H9 (cell line): ENCODE results near the gene ZFP36L1. TPM values are rescaled to one million over a fixed set of nuclear protein-coding genes. Genes with fewer than 3 reads are reported as not detected.

Experiments used
- DNase-seq: peaks from one replicate; pipeline ENCODE4 v3.0.0-alpha.2; 2017
- H2AFZ ChIP-seq: one replicate; pipeline ENCODE4 v1.6.1; 2013; ENCODE audit warnings: mild to moderate bottlenecking, low read length, control low read depth, moderate library complexity
- H2AK5ac ChIP-seq: 2 replicates; pipeline ENCODE4 v1.6.1; 2013; ENCODE audit warnings: low read length, control low read depth, mixed read lengths; ENCODE audit not compliant: insufficient read length
- H2BK120ac ChIP-seq: one replicate; pipeline ENCODE4 v1.6.1; 2013; ENCODE audit warnings: low read depth, mild to moderate bottlenecking, low read length, control low read depth, inconsistent platforms; ENCODE audit not compliant: poor library complexity, severe bottlenecking
- H2BK12ac ChIP-seq: 2 replicates; pipeline ENCODE4 v1.6.1; 2013; ENCODE audit warnings: low read length, control low read depth, mixed read lengths, low read depth; ENCODE audit not compliant: insufficient read length
- H2BK15ac ChIP-seq: 2 replicates; pipeline ENCODE4 v1.6.1; 2013; ENCODE audit warnings: low read depth, low read length, control low read depth
- H2BK20ac ChIP-seq: one replicate; pipeline ENCODE4 v1.6.1; 2013; ENCODE audit warnings: low read depth, mild to moderate bottlenecking, low read length, control low read depth, inconsistent platforms; ENCODE audit not compliant: poor library complexity, severe bottlenecking
- H2BK5ac ChIP-seq: 2 replicates; pipeline ENCODE4 v1.6.1; 2013; ENCODE audit warnings: low read length, control low read depth, mixed read lengths; ENCODE audit not compliant: insufficient read length
- H3K14ac ChIP-seq: 2 replicates; pipeline ENCODE4 v1.6.1; 2013; ENCODE audit warnings: low read length, control low read depth; ENCODE audit not compliant: insufficient read depth
- H3K18ac ChIP-seq: 2 replicates; pipeline ENCODE4 v1.6.1; 2013; ENCODE audit warnings: low read depth, mild to moderate bottlenecking, mixed read lengths, low read length, control low read depth; ENCODE audit not compliant: insufficient read length
- H3K23ac ChIP-seq: 2 replicates; pipeline ENCODE4 v1.6.1; 2013; ENCODE audit warnings: low read length, control low read depth, mixed read lengths, low read depth; ENCODE audit not compliant: insufficient read length
- H3K23me2 ChIP-seq: 2 replicates; pipeline ENCODE4 v1.6.1; 2013; ENCODE audit warnings: low read depth, mild to moderate bottlenecking, mixed read lengths, low read length, control low read depth; ENCODE audit not compliant: insufficient read length, poor library complexity, severe bottlenecking
- H3K27ac ChIP-seq: 2 replicates; pipeline ENCODE4 v1.5.1; 2013; ENCODE audit warnings: low read length, control low read depth, mixed read lengths, low read depth; ENCODE audit not compliant: insufficient read length
- H3K27me3 ChIP-seq: 2 replicates; pipeline ENCODE4 v1.6.1; 2013; ENCODE audit warnings: low read length, control low read depth, inconsistent platforms; ENCODE audit not compliant: insufficient read depth
- H3K4ac ChIP-seq: 2 replicates; pipeline ENCODE4 v1.6.1; 2013; ENCODE audit warnings: low read depth, mild to moderate bottlenecking, control low read depth, inconsistent platforms, low read length, moderate library complexity
- H3K4me1 ChIP-seq: 2 replicates; pipeline ENCODE4 v1.6.1; 2013; ENCODE audit warnings: low read length, control low read depth, inconsistent platforms; ENCODE audit not compliant: insufficient read depth
- H3K4me2 ChIP-seq: 2 replicates; pipeline ENCODE4 v1.6.1; 2013; ENCODE audit warnings: low read length, control low read depth, mixed read lengths; ENCODE audit not compliant: insufficient read length, insufficient read depth
- H3K56ac ChIP-seq: 2 replicates; pipeline ENCODE4 v1.6.1; 2013; ENCODE audit warnings: low read depth, mild to moderate bottlenecking, mixed read lengths, low read length, control low read depth; ENCODE audit not compliant: insufficient read length
- H3K79me1 ChIP-seq: 2 replicates; pipeline ENCODE4 v1.6.1; 2013; ENCODE audit warnings: low read depth, mild to moderate bottlenecking, moderate library complexity, low read length, control low read depth, inconsistent platforms; ENCODE audit not compliant: insufficient read depth, poor library complexity, severe bottlenecking
- H3K79me2 ChIP-seq: 2 replicates; pipeline ENCODE4 v1.6.1; 2013; ENCODE audit warnings: low read length, control low read depth, inconsistent platforms; ENCODE audit not compliant: insufficient read depth
- H3K9ac ChIP-seq: 2 replicates; pipeline ENCODE4 v1.6.1; 2013; ENCODE audit warnings: low read length, control low read depth, mixed read lengths; ENCODE audit not compliant: insufficient read length; ENCODE audit errors: extremely low read depth
- H3K9me3 ChIP-seq: one replicate; pipeline ENCODE4 v1.6.1; 2013; ENCODE audit warnings: low read depth, low read length, inconsistent platforms; ENCODE audit not compliant: control insufficient read depth
- H3T11ph ChIP-seq: one replicate; pipeline ENCODE4 v1.6.1; 2013; ENCODE audit warnings: mild to moderate bottlenecking, low read length, control low read depth, inconsistent platforms
- H4K20me1 ChIP-seq: one replicate; pipeline ENCODE4 v1.6.1; 2013; ENCODE audit not compliant: control insufficient read depth, insufficient read length, insufficient read depth
- H4K5ac ChIP-seq: 2 replicates; pipeline ENCODE4 v1.6.1; 2013; ENCODE audit warnings: low read depth, mild to moderate bottlenecking, mixed read lengths, low read length, control low read depth; ENCODE audit not compliant: insufficient read length
- H4K8ac ChIP-seq: replicated peaks from 2 replicates; pipeline ENCODE4 v1.6.1; 2013; ENCODE audit warnings: low read length, control low read depth, mixed read lengths, low read depth; ENCODE audit not compliant: insufficient read length
- H4K91ac ChIP-seq: 2 replicates; pipeline ENCODE4 v1.6.1; 2013; ENCODE audit warnings: low read depth, mild to moderate bottlenecking, moderate library complexity, mixed read lengths, low read length, control low read depth; ENCODE audit not compliant: insufficient read length
- H3K27ac Mint-ChIP-seq, 3 experiments: 2 replicates in 2 of 3; 3 replicates in 1 of 3; pipeline ENCODE4 v1.8.0; 2020 to 2021; ENCODE audit warnings: mixed read lengths in 3 of 3, mild to moderate bottlenecking in 1 of 3, moderate library complexity in 1 of 3
- H3K27me3 Mint-ChIP-seq: 2 replicates; pipeline ENCODE4 v1.8.0; 2021; ENCODE audit warnings: low read depth, mild to moderate bottlenecking, moderate library complexity, mixed read lengths
- H3K36me3 Mint-ChIP-seq, 3 experiments: 2 replicates in 2 of 3; 3 replicates in 1 of 3; pipeline ENCODE4 v1.8.0; 2020 to 2021; ENCODE audit warnings: low read depth in 3 of 3, mixed read lengths in 3 of 3; ENCODE audit not compliant: insufficient read depth in 1 of 3
- H3K4me1 Mint-ChIP-seq, 2 experiments: 2 replicates each; pipeline ENCODE4 v1.8.0; 2020; ENCODE audit warnings: mixed read lengths in 2 of 2
- H3K4me3 Mint-ChIP-seq, 2 experiments: 2 replicates in 1 of 2; 3 replicates in 1 of 2; pipeline ENCODE4 v1.8.0; 2020 to 2021; ENCODE audit warnings: mild to moderate bottlenecking in 2 of 2, mixed read lengths in 2 of 2, moderate library complexity in 1 of 2
- H3K9me3 Mint-ChIP-seq, 2 experiments: 2 replicates in 1 of 2; 3 replicates in 1 of 2; pipeline ENCODE4 v1.8.0; 2020; ENCODE audit warnings: mild to moderate bottlenecking in 2 of 2, mixed read lengths in 2 of 2, moderate library complexity in 1 of 2
- CTCF ChIP-seq: fragments of 200-600 bp; sonication (generic); conservative IDR thresholded peaks from 3 replicates; pipeline ENCODE4 v1.8.0; 2021; ENCODE audit warnings: antibody characterized with exemption, mild to moderate bottlenecking
- WGBS: extraction: QIAGEN DNeasy Blood & Tissue Kit; methylation state at CpG from one replicate; pipeline ENCODE4 v1.1.7; 2013; ENCODE audit warnings: missing lambda C conversion rate, low lambda C conversion rate, mixed read lengths; ENCODE audit not compliant: insufficient read length; ENCODE audit errors: extremely low coverage; 5-methylcytosine and 5-hydroxymethylcytosine counted together
- total RNA-seq: library from RNA; stranded (reverse); gene quantifications from 2 replicates; pipeline ENCODE4 v1.2.1, GENCODE V29; 2021

Gene ZFP36L1
- total RNA-seq, 1 experiment from 2014 or later: 109 TPM

GRCh38 chr14:68785534-68786490, 7.1 kb downstream of the ZFP36L1 start:
- Histone ChIP-seq H3K4me2 (no peak overlapping the region), H4K91ac (no peak overlapping the region), H4K20me1 (no peaks in the 10 kb centered on the region), H3K14ac (no peak overlapping the region), H2BK12ac (no peak overlapping the region), H3T11ph (no peak overlapping the region), H3K9me3 (no peaks in the 10 kb centered on the region), H3K18ac (no peak overlapping the region), H2BK120ac (no peak overlapping the region), H2BK15ac (no peak overlapping the region), H3K9ac (no peak overlapping the region), H3K79me1 (no peaks in the 10 kb centered on the region), H2BK20ac (no peak overlapping the region), H3K23me2 (peaks cover 4% of the 10 kb centered on the region), H3K4me1 (0 out of 2 replicates have a peak, but pooled peaks cover 2% of the 10 kb centered on the region), H3K27ac (peak overlapping the region; percentile 6), H4K5ac (no peak overlapping the region), H2AK5ac (no peak overlapping the region), H3K4ac (no peak overlapping the region), H2AFZ (no peak overlapping the region), H3K56ac (no peak overlapping the region), H3K79me2 (peaks cover 9% of the 10 kb centered on the region; the same call in 1 of the 2 replicates), H2BK5ac (no peak overlapping the region), H3K27me3 (no peaks in the 10 kb centered on the region), H3K23ac (no peak overlapping the region), H4K8ac (no peak overlapping the region)
- no peak for DNase-seq
- no peak for TF ChIP-seq CTCF
- H3K36me3 Mint-ChIP-seq: peaks cover 33 to 45% (median 40%) of the 10 kb centered on the region in 3 experiments
- peaks cover 9% of the 10 kb centered on the region; the same call in 1 of the 2 replicates for H3K27me3 Mint-ChIP-seq
- WGBS: no CpG with 5 or more reads among the region's 5 CpGs
- no peak overlapping the region; a peak in 1 of 5 replicates for H3K4me3 Mint-ChIP-seq
- peaks cover 0 to 3% of the 10 kb centered on the region in 2 experiments; a peak in 1 of 5 replicates for H3K9me3 Mint-ChIP-seq
- peaks cover 33 to 42% of the 10 kb centered on the region in 2 experiments for H3K4me1 Mint-ChIP-seq
- peak overlapping the region in 1 of 3 experiments; percentile 64; a peak in 4 of 7 replicates for H3K27ac Mint-ChIP-seq
